Measurements from ENCODE around the gene RABL3.
A peak's percentile ranks its signal among the peaks of the same experiment; 100 is the strongest.
"Not testable (repeated sequence)": the region's sequence is repeated elsewhere in the genome, so short reads cannot be mapped to it uniquely, and the experiment has no call there.

Gene RABL3

DNA sequence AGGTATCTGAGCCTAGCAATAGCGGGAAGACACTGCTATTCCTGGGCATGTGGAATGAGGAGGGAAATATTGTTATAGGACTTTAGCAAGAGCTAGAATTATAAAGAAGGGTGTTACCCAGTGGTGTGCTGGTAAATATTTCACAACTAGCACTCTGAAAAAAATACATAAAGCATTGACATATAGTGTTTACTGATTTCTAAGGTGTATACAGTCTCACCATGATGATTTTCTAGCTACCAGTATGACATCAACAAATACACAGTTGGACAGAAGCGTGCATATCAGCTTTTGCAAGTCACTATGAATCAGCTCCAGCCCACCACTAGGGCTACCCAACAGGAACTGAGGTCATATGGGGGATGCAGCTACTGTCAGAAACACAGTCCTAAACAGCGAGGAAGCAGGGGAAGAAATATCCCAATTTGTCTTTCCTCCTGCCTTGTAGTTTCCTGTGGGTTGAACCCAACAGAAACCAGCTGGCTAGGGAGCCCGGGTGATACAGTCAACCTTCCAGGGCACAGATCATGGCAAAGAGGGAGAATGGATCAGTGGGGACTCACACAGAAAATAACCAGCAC lies 99.9 kb downstream of the RABL3 start:
- DNase-seq: peak; percentile 3

DNA sequence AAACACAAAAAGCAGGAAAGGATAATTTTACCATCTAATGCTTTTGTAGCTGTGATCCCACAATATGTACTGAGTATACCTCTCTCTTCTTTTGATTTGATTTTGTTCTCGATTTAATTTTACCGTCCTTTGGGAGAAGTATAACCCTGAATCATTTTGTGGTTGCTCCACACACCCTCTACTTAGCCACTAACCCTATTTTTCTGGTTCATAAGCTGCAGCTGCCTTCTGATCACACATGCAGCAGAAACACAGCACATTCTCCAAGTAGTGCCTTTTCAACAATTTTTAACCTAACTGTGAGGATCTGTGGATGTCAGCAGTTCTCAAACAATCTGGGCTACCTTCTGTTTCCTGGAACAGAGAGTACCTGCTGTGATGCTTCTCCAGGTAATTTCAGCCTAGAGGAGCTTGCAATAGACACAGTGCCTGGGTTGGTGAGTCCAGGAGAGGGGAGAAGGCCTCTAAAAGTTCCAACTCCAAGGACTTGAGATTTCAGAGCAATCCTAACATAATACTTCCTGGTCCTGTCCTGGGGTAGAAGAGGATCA lies 100.5 kb downstream of the RABL3 start:
- DNase-seq: no peak

- no peak for DNase-seq
These were observed 102.1 kb downstream of the RABL3 start for GRCh38 chr3:120640231-120640630.

DNA sequence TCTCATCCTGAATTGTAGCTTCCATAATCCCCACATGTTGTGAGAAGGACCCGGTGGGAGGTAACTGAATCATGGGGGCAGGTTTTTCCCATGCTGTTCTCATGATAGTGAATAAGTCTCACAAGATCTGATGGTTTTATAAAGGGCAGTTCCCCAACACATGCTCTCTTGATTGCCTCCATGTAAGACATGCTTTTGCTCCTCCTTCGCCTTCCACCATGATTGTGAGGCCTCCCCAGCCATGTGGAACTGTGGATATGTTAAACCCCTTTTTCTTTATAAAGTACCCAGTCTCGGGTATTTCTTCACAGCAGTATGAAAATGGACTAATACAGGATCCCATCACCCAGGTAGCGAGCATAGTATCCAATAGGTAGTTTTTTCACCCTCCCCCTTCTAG lies 103.5 kb downstream of the RABL3 start:
- not testable (repeated sequence) for DNase-seq

DNA sequence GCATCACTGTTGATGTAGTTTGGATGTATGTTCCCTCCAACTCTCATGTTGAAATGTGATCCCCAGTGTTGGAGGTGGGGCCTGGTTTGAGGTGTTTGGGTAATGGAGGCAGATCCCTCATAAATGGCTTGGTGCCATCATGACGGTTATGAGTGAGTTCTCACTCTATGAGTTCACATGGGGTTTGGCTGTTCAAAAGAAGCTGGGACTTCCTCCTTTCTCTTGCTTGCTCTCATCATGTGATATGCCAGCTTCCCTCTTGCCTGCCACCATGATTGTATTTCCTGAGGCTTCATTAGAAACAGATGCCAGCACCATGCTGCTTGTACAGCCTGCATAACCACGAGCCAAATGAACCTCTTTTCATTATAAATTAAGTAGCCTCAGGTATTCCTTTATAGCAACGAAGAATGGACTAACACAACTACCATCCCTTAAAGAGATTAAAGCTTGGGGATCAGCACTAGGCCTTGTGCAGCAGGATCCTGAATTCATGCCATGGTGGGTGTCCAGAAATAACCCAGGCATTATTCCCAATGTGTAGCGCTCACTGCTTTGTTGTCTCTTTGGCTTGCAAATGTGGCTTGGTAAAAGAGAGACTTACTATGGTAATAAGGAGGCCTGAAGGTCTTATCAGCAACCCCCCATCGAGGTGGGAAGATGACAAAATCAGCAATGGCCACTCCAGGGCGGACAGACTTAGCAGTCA lies 104.3 kb downstream of the RABL3 start:
- DNase-seq: no peak

DNA sequence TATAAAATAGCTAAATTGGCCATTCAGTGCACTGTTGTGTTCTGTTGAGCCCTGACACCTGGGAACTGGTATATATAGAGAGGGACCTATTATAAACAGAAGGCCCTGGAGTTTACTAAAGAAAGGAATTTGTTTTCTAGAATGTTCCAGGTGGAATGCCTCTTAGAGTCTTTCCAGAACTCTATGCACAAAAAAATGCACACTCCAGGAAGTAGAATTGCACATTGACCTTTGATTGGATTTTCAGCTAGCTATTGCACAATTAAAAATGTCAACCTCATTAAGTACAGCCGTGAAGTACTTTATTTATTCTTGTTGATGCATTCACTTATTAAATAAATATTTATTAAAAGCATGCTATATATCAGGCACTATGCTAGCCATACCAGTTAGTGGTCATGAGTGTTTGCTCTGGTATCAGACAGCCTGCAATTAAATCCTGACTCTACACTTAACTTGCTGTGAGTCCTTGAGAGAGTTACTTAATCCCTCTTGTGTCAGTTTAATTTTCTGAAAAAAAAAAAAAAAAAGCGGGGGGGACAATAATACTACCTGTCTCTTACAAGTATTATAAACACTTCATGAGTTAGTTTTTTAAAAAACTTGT lies 105.4 kb downstream of the RABL3 start:
- no peak for DNase-seq
